GM18498 (cell line): Measurements from ENCODE around the gene RALGPS1.

ENCODE experiments used
- ATAC-seq: cut with Tn5 transposase; IDR thresholded peaks from one replicate; pipeline ENCODE4 v1.9.1; 2021; ENCODE audit warnings: mild to moderate bottlenecking, moderate library complexity; ENCODE audit not compliant: unreplicated experiment

Gene RALGPS1

DNA sequence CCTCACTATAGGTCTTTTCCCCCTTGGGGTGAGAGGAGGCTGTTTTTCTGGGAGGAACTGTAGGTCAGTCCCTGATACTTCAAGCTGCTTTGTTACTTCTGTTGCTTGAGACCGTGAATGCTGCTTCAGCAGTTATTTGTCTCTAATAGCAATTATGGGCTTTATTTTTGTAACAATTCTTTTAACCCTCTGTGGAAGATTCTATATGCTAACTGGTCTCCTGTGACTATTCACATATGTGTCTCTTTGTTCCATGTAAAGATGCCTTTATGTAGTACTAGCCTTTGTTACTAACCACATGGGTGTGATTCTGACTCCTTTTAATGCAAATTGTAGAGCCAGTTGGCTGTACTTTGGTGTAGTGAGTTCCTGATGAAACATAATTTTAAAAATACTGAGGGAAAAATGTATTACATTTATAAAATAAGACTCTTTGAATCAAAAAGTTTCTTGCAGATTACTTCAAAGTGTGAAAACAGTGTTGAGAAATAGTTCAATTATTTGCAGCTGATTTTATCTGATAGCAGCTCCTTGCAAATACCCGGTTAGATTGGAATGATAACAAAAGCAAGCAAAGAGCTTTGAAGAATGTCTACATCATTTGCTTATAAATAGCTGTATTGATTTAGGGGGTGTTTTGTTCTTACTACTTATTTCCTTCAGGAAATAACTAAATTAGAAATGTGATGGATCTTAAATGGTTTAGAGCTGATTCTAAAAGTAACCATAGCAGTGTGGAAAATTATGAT, 161.2 kb downstream of the RALGPS1 start:
- no peak for ATAC-seq

DNA sequence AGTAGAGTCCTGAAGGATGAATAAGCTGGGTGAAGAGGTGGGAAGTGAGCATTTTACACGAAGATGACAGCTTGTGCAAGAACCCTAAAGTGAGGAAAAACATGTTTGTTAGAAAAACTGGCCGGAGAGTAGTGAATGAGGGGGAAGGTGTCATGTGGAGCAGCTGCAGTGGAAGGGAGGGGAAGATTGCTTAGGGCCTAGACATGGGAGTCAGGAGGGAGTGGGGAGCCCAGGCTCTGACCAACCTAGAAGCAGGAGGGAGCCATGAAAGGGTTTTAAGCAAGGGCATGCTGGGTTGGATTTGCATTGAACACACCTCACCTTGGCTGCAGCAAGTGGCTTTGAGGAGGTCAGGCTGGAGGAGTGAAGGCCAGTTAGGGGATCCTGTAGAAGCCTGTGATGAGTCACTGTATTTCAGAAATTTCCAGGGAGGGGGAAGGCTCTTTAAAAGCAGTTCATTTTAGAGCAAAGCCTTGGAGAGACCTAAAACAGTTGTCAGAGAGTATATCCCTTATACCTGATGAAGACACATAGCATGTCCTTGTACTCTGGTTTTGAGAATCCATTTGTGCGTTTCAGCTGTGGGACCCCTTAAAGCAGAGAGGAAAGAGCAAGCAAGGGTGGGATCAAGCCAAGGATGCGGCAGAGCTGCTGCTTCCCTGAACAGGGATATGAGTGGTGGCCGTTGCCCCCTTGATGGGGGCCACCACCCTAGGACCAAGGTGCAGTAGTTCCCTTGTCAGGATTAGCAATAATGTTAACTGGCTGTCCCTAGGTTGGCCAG, 162.5 kb downstream of the RALGPS1 start:
- no peak for ATAC-seq

DNA sequence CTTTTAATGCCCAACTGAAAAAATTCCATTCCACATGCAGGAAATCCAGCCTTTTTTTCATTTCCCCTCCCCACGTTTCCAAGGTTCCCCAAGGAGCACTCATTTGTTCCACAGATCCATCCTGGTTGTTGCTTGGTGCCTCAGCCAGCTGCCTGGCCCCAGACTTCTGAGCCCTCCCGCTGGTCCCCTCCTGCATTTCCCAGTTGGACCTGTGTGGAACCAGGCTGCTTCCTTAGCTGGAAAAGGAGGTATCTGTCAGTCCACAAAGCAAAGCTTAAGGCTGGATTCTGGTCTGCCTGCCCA, 163.0 kb downstream of the RALGPS1 start:
- no peak for ATAC-seq

GRCh38 chr9:127078336-127078735, 163.8 kb downstream of the RALGPS1 start:
- no peak for ATAC-seq

- no peak for ATAC-seq
These were observed 164.4 kb downstream of the RALGPS1 start for GRCh38 chr9:127078988-127079387.

- no peak for ATAC-seq
These were observed 165.0 kb downstream of the RALGPS1 start for GRCh38 chr9:127079446-127080140.

DNA sequence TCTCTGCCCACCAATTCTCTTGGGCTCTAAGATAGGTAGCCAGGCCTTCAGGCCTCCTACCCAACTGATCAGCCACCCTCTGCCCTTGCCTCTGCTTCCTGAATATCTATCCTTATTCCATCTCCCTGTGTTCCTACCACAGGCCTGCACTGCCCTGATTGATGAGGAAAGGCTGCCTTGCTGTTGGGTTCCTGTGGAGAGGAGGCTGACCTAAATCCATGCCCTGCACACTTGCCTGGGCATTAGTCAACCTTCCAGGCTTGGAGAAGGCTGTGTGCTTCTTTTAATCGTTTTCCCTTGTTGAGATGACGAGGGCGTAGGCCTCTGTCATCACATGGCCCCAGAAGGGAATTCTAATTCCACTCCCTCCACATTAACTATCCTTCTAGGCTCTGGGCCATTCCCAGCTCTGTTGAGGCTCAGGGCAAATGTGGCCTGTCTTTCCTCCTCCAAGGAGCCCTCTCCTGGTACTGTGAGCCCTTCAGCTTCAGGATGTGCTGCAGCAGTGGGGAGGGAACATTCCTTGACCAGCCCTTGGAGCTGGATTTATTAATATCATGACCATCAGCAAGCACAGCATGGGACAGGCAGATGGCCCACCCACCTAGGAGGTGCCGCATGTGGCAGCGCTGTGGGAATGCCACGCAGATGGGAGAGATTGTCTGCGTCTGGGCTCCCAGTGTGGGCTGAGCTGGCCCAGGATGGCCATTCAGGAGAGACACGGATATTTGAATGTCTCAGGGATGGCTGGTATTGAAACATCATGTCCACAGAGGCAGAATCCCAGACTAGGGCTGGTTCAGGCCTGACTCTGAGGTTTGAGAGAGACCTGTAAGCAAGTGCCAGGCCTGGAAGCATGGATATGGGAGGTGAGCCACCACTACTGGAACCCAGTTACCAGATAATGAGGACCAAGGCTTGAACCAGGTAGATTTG, 166.9 kb downstream of the RALGPS1 start:
- no peak for ATAC-seq

GRCh38 chr9:127083138-127083980, 168.8 kb downstream of the RALGPS1 start:
- ATAC-seq = no peak

GRCh38 chr9:127084076-127085039, 169.8 kb downstream of the RALGPS1 start:
- no peak for ATAC-seq

GRCh38 chr9:127085186-127085585, 170.6 kb downstream of the RALGPS1 start:
- no peak for ATAC-seq

DNA sequence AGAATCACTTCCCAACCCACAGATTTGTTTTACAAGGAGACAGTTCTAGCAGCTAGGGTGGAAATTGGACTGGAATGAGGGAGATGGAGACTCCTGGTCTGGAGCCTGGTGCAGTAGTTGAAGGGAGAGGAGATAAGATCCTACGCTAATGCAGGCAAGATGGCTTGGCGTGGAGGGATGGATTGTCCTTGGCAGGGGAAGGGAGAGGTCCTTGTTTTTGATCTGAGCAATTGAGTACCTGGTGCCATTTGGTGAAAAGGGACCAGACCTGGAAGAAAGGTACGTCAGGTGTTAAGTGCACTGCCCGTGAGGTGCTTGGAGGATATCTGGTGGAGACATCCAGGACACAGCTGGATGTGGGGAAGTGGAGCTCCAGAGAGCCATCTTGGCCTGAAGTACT, 172.2 kb downstream of the RALGPS1 start:
- ATAC-seq = no peak

DNA sequence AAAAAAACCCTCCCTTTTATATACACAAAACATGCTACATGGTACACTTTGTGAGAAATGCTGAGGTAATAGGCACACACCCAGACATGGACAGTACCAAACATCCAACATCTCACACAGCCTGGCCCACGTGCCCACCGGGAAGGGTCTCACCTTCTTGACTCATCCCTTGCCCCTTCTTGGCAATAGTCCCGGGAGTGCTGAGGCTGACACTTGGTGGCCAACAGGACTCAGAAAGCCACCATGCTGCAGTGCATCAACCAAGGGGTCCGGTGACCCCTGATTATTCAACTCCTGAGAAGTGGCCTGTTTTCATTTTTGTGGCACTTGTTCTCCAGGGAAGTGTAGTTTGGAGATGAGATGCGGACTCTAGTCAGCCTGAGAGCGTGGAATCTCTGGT, 172.8 kb downstream of the RALGPS1 start:
- no peak for ATAC-seq

GRCh38 chr9:127087836-127088235, 173.3 kb downstream of the RALGPS1 start:
- no peak for ATAC-seq

GRCh38 chr9:127088724-127089615, 174.4 kb downstream of the RALGPS1 start:
- no peak for ATAC-seq

DNA sequence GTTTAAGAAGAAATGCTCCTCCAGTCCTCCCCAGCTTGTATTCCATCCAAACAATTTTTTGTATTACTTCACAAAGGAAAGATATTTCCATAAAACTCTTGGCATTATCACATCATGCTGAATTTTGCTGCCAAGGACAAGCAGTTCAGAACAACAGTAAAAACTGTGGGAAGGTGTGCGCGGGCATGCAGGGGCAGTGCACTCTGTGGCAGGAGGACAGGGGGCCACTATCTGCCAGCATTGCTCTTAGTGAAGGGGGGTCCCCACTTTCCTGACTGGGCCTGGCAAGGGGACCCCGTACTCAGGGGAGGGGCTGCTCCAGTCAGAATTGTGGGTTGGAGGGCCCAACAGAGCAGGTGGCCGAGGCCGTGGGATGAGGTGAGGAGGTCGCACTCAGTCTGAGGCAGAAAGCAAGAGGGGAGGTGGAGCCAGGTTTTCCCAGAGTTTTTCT, 175.1 kb downstream of the RALGPS1 start:
- no peak for ATAC-seq

DNA sequence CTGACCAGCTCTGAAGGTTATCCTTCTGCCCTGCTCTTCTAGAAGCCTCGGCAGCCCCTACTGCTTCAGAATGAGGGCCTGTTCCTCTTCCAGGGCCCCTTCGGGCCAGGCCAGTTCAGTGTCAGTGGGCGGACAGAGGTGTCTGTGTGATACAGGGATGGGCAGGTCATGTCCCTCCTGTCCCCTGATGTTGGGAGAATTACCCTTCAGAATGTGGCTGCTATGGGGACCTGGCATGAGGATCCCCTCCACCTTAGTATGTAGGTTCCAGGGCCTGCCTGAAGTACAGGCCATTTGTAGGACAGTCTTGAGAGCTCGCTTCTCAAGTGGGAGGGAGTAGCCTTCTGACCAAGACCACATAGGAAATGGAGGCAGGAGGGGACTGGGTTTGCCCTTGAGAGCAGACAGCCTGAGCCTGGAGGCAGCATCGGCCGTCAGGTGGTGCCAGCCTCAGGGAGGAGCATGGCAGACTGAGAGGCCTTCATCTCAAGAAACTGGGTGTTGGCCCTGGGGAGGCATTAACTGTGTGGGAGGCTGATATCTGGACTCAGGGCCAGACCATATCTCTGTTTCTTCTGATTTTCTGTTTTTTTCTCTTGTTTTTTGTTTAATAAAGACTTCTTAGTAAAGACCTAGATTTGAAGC, 175.9 kb downstream of the RALGPS1 start:
- no peak for ATAC-seq

DNA sequence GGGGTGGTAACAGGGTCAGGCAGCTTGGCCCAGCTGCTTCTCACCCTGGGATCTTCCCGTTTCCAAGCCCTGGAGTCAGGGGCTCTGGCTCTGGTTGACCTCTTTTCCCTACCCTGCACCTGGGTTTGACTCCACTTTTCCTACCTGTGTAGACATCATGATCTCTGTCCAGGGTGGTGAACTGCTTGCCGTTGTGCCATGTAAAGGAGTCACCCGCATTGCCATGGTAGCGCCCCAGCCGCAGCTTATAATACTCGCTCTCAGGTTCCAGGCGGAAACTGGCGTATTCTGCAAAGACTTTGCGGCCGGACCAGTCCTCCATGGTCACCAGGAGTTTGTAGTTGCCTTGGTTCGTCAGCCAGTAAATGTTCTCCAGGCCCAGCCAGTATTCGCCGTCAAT, 176.9 kb downstream of the RALGPS1 start:
- ATAC-seq = no peak
